Kidney (tissue), 14 donors: Measurements from ENCODE around the gene RAMACL. TPM values are rescaled to one million over a fixed set of nuclear protein-coding genes. Genes with fewer than 3 reads are reported as not detected.

Experiments
- DNase-seq, 5 donors: peaks; one replicate each; pipeline ENCODE4 v3.0.0-alpha.2; 2013 to 2020
- FAIRE-seq: peaks from 2 replicates; lab custom pipeline; 2012; peaks lifted over from hg19 to GRCh38; lab: Jason Lieb, UNC
- H3K27ac ChIP-seq, 2 donors: one replicate each; pipeline ENCODE4 v1.7.0; 2013; ENCODE audit warnings: low read depth in 2 of 2, low read length in 2 of 2, inconsistent platforms in 1 of 2
- H3K27me3 ChIP-seq: one replicate; pipeline ENCODE4 v1.7.1; 2013; ENCODE audit warnings: low read length, inconsistent platforms; ENCODE audit not compliant: control insufficient read depth, insufficient read depth
- H3K36me3 ChIP-seq, 3 donors: one replicate each; pipeline versions ENCODE4 v1.7.0 to v1.7.1; 2013; ENCODE audit warnings: low read length in 3 of 3, control low read depth in 1 of 3, inconsistent platforms in 1 of 3; ENCODE audit not compliant: insufficient read depth in 3 of 3, control insufficient read depth in 2 of 3
- H3K4me1 ChIP-seq, 3 donors: one replicate each; pipeline versions ENCODE4 v1.7.0 to v1.7.1; 2013; ENCODE audit warnings: low read length in 3 of 3, inconsistent platforms in 1 of 3, low read depth in 1 of 3; ENCODE audit not compliant: control insufficient read depth in 2 of 3, insufficient read depth in 2 of 3
- H3K4me3 ChIP-seq, 3 donors: one replicate each; pipeline versions ENCODE4 v1.7.0 to v1.8.1; 2013; ENCODE audit warnings: low read length in 3 of 3, control low read depth in 1 of 3, inconsistent platforms in 1 of 3
- H3K9ac ChIP-seq, 3 donors: one replicate each; pipeline versions ENCODE4 v1.7.0 to v1.7.1; 2013; ENCODE audit warnings: low read length in 3 of 3, control low read depth in 1 of 3, inconsistent platforms in 1 of 3
- H3K9me3 ChIP-seq, 3 donors: one replicate each; pipeline versions ENCODE4 v1.7.0 to v1.7.1; 2013; ENCODE audit warnings: low read length in 3 of 3, control low read depth in 1 of 3, inconsistent platforms in 1 of 3; ENCODE audit not compliant: control insufficient read depth in 2 of 3, insufficient read depth in 1 of 3
- CTCF ChIP-seq: IDR thresholded peaks from 3 replicates; pipeline ENCODE4 v1.5.1; 2012; ENCODE audit warnings: mild to moderate bottlenecking, moderate library complexity, borderline replicate concordance; ENCODE audit not compliant: insufficient read depth; ENCODE audit errors: extremely low read depth
- intact Hi-C: fragments of 100-400 bp; cut with DNase I; formaldehyde crosslinking; loops from one replicate; pipeline ENCODE4 v1.11.1; 2022
- polyA plus RNA-seq: library from polyadenylated mRNA; stranded (reverse); fragments of 350-450 nt; fragmentation: Illumina TruSeq; extraction: RNeasy Lipid Tissue Mini Kit (QIAGEN cat#74804); gene quantifications from one replicate; pipeline ENCODE4 v1.2.3, GENCODE V29; 2014; ENCODE audit warnings: low read depth, low replicate concordance; ENCODE audit not compliant: insufficient read depth
- total RNA-seq: library from RNA; stranded (reverse); fragmentation: NEBNext Ultra II Directional; extraction: Animal tissue kit (Norgen Biotek cat#: 25700); gene quantifications from one replicate; pipeline ENCODE4 v1.2.1, GENCODE V29; 2021
- donor health status: control.
- donor health status: control.
- donor health status: control.
- donor health status: control.
- donor health status: control.
- donor health status: DM: yes; HTN: yes; CAD: no.
- donor health status: Normal renal cell carcinoma (clear cell type).

Gene RAMACL
- total and polyA plus RNA-seq, 2 donors from 2014 or later, result 1.9 TPM; not detected in 1

- intact Hi-C loops, result no loop called here
- TF ChIP-seq CTCF, result no peak
- no peak overlapping the region for H3K27ac ChIP-seq
- H3K36me3 ChIP-seq, result no peaks in the 10 kb centered on the region
- no peaks in the 10 kb centered on the region for H3K27me3 ChIP-seq
- DNase-seq (no peak), FAIRE-seq (no peak)
- peaks cover 0 to 2% (median 0%) of the 10 kb centered on the region in 3 donors for H3K4me1 ChIP-seq
- H3K9ac ChIP-seq, result no peak overlapping the region
- no peaks in the 10 kb centered on the region for H3K9me3 ChIP-seq
- no peak overlapping the region for H3K4me3 ChIP-seq
Measured at GRCh38 chr6:166578536-166579236, 7.8 kb downstream of the RAMACL start.

GRCh38 chr6:166575205-166575604, 11.3 kb downstream of the RAMACL start:
- Histone ChIP-seq H3K9ac (no peak overlapping the region), H3K27me3 (no peaks in the 10 kb centered on the region), H3K9me3 (no peaks in the 10 kb centered on the region), H3K36me3 (no peaks in the 10 kb centered on the region), H3K4me3 (no peak overlapping the region), H3K4me1 (peaks cover 0 to 2% (median 2%) of the 10 kb centered on the region in 3 donors), H3K27ac (no peak overlapping the region)
- intact Hi-C loops, result no loop called here
- FAIRE-seq, result no peak
- no peak for TF ChIP-seq CTCF
- DNase-seq, result no peak

DNA sequence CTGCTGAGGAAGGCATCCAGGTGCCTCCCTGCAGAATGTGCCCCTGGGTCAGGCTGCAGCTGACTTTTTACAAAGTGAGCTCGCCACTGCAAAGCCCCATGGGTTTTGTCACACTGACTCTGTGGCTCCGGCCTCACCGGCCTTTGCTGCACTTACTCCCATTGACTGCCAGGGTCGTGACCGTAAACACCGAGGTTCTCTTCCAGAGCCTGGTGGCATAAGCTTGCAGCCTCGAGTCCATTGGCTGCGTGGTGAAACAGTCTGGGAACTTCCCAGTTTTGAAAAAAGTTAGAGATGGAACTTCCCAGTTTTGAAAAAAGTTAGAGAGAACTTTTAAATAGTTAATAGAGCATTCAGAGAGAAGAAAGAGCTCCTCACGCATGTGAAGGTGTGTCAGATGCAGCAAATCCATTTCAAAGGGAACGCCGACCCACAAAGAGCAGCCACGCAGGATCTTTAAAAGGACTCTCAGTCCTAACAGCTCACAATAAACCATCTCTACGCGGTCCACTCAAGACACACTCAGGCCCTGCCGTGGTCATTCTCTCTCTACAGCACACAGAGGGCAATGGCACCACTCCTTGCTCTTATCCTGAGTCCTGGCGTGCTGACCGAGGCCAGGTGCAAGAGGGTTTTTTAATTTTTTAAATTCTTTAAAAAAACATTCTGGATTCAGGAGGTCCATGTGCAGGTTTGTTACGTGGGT, 12.8 kb downstream of the RAMACL start:
- FAIRE-seq (no peak), DNase-seq (no peak)
- no peak for TF ChIP-seq CTCF
- peaks cover 0 to 2% (median 0%) of the 10 kb centered on the region in 3 donors for H3K4me1 ChIP-seq
- no peaks in the 10 kb centered on the region for H3K9me3 ChIP-seq
- no peak overlapping the region for H3K27ac ChIP-seq
- intact Hi-C loops, result no loop called here
- H3K36me3 ChIP-seq, result no peaks in the 10 kb centered on the region
- no peak overlapping the region for H3K4me3 ChIP-seq
- no peaks in the 10 kb centered on the region for H3K27me3 ChIP-seq
- H3K9ac ChIP-seq, result no peak overlapping the region
